GM12873 (cell line): ENCODE results near the gene TMEM14B.

Experiments
- TF ChIP-seq, protein P1 (sequence below): IDR thresholded peaks from 2 replicates; pipeline ENCODE4 v1.5.1; 2012; ENCODE audit warnings: low read depth, mild to moderate bottlenecking, moderate library complexity, low read length, control low read depth; ENCODE audit not compliant: insufficient read depth; ENCODE audit errors: missing control alignments

TMEM14B gene

DNA sequence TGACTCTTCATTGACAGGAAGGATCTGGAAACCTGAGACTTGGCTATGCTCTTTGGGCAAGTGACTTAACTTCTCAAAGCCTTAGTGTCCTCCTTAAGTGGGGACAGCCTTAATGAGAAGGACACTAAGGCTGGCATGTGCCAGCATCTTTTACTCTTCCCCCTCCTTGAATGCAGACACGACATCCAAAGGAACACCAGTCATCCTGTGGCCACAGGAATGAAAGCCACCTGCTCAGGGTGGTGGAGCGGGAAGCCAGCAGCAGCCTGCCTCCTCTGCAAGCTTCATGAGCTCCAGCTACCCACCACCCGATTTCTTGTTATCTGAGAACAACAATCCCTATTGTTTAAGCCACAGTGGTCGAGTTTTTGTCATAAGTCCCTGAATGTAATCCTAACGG lies 44.5 kb downstream of the TMEM14B start:
- TF ChIP-seq, protein P1, sequence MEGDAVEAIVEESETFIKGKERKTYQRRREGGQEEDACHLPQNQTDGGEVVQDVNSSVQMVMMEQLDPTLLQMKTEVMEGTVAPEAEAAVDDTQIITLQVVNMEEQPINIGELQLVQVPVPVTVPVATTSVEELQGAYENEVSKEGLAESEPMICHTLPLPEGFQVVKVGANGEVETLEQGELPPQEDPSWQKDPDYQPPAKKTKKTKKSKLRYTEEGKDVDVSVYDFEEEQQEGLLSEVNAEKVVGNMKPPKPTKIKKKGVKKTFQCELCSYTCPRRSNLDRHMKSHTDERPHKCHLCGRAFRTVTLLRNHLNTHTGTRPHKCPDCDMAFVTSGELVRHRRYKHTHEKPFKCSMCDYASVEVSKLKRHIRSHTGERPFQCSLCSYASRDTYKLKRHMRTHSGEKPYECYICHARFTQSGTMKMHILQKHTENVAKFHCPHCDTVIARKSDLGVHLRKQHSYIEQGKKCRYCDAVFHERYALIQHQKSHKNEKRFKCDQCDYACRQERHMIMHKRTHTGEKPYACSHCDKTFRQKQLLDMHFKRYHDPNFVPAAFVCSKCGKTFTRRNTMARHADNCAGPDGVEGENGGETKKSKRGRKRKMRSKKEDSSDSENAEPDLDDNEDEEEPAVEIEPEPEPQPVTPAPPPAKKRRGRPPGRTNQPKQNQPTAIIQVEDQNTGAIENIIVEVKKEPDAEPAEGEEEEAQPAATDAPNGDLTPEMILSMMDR, result no peak

DNA sequence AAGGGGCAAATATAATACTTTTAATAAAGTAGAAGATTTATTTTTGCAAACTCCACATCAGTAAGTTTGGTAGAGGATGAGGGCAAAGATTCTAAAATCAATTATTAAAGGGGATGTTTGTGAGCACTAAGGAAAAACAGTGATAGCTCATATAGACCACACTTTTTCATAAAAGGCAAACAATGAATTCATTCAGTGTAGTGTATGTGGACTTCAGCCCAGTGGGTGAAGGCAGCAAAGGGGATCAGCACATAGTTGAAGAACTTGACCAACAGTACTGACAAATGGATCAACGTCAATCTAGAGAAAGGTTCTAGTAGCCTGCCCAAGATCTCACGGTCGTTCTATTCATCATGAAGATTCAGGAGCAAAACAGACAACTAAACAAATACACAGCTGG lies 45.4 kb downstream of the TMEM14B start:
- TF ChIP-seq, protein P1, result no peak

DNA sequence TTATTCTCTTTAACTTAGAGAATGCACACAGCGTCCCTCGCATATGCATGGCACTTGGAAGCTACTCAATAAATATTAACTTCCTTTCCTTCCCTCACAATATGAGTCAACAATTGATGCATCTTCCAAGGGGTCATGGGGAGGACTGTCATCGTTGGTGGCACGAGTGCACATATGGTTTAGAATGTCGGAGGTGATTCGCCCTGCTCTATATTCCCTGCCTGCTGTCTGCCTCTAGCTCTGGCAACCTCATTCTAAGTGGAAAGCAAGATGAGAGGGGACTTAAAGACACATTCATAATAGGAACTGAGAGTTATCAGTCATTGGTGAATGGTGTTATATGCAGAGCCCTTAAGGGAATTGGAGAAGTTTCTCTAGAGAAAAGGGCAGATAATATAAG lies 46.1 kb downstream of the TMEM14B start:
- TF ChIP-seq, protein P1, result no peak

DNA sequence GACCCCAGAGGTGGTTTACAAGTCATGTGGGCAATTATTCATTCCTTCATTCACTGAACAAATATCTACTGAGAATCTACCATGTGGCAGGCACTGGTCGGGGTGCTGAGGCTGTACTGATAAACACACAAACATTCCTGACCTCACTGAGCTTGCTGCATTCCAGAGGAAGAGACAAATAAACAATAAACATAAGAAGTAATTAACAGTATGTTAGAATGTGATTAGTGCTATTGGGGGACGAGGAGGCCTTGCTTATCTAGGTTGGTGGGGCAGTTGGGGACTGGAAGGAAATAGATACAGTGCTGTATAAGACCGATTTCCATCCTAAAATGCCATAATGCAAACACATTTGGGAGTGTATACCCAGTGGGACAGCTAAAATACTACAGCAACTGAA lies 46.6 kb downstream of the TMEM14B start:
- TF ChIP-seq, protein P1, result no peak

DNA sequence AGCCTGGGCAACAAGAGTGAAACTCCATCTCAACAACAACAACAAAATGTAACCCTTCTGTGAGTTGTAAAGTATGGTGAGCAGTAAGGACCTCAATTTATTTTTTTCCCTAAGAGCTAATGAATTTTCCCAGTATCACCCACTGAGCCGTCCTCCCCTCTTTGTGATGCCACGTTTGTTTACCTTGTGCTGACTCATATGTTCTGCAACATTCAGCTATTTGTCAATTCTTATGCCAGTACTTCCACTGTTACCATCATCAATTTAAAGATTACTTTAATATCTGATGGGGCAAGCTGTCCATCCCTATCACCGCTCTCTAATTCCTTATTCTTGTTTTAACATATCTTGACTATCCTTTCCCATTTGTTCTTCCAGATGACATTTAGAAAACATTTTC lies 53.2 kb downstream of the TMEM14B start:
- TF ChIP-seq, protein P1, result no peak

DNA sequence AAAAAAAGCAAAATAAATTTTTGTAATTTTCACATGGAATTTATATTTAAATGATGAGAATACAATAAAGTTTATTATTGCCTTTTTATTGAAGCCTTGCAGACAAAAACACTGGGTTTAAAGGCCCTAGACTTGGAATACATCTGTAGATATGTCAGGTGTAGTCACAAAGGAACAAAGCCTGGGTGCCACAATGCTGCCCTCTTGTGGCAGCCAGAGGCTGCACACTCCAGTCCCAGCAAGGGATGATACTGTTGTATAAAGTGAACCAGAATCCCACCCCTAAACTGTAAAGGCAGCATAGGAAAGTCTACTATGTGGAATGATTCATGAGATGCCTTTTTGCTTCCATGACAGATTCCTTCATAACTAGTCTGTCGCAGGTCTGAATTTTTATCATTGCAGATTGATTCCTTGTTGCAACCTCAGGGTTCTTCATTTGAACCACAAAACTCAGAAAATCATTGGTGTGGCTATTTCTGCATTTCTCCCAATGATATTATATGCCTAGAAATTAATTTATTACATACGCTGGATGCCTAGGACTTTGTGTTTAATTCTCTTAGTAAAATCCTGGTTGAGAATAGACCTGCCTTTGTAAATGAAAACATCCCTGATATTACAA lies 53.7 kb downstream of the TMEM14B start:
- TF ChIP-seq, protein P1, result peak; percentile 97
